ENCODE measurements around the gene SVOPL.

The SVOPL gene

GRCh38 chr7:138603549-138604318 is 97.4 kb downstream of the SVOPL start:
- no peak for DNase-seq (ENCODE audit: low spot score)

DNA sequence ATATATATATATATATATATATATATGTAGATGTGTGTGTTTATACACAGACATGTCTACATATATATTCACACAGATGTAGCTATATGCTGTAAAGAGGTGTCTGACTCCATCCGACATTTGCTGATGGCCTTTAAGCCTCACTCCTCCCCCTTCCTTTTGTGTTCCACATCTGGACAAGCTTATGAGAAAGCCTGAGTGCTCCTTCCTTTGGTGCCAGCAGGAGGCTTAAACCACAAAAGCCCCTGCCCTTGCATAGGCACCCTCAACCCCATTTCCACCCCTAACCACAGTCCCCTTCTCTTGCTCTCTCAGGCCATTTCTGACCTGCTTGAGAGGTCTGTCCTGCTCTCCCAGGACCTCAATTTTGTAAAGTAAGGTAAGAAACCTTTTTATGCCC is 98.7 kb downstream of the SVOPL start:
- no peak for DNase-seq (ENCODE audit: low spot score)

DNA sequence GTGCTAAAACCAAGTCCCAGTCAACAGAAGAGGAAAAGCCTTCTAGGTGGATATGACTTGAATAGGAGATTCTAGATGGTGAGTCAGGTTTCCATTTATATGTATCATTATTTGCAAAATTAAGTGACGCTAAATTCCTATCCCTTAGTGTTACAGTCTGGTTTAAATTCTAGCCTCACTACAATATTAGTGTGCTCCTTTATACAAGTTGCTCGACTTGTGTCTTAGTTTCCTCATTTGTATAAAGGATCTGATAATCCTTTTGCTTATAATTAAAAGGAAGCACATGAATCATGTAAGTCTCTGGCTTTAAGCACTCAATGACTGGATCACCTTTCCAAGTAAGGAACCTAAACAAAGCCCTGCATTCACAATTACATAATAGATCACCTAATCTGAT is 105.7 kb downstream of the SVOPL start:
- no peak for DNase-seq (ENCODE audit: low spot score)

DNA sequence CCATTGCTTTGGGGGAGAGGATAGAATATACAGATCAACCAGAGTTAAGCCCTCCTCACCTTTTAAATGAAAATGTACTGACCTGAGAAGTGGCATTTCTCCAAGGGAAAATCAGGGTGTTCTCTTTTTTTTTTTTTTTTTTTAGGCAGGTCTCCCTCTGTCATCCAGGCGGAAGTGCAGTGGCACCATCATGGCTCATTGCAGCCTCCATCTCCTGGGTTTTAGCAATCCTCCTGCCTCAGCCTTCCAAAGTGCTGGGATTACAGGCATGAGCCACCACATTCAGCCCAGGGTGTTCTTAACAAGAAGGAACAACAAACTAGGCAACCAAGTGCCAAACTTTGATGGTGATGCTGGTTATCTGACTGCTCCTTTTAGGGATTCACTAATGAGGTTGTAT is 111.0 kb downstream of the SVOPL start:
- no peak for DNase-seq (ENCODE audit: low spot score)

- DNase-seq (ENCODE audit: low spot score) = no peak
These were observed 112.2 kb downstream of the SVOPL start for GRCh38 chr7:138588986-138589385.

DNA sequence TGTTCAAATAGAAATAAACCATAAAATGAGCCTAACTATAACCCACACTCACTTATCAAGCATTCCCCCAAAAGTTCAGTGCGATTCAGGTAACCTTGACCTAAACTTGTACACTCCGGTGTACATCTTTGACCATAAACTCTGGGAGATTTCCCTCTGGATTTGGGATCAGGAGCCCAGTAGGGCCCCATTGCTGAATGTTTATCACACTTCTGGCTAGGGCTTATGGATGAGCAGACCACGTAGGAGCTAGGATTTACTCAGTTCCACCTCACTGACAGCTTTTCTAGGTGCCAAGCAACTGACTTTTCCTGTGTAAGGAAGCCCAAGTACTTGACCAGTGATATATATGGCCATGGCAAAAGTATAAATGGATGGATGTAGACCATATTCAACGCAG is 113.7 kb downstream of the SVOPL start:
- DNase-seq (ENCODE audit: low spot score) = no peak

DNA sequence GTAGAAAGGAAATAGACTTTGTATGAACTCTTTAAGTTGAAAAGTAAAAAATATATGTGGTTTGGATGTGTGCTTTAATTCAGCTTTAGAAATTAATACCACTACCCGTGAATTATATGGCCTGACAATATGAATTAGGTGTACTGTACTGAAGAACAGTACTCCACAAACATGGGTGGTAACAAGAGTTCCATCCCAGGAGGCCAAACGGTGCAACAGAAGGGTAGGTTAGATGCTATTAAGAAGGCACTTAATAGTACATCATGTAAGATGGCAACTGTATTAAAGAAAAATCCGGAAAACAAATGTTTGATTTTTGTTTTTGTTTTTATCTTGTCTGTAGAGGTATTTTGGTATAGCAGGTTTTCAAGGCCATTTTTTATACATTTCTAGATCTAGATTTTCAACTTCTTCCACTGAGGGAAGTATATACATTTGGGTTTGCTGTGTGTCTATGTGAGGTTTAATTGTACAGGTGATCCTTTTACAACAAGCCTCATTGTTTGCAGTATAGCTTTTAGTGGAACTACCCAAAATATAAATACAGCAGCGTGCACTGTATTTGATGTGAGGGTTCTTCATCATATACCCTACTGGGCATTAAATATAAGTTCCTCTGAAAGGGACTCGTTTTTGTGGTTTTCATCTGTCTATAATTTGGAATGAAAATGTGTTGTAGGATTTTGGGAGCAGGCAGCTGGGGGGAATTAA is 115.7 kb downstream of the SVOPL start:
- DNase-seq (ENCODE audit: low spot score) = no peak

DNA sequence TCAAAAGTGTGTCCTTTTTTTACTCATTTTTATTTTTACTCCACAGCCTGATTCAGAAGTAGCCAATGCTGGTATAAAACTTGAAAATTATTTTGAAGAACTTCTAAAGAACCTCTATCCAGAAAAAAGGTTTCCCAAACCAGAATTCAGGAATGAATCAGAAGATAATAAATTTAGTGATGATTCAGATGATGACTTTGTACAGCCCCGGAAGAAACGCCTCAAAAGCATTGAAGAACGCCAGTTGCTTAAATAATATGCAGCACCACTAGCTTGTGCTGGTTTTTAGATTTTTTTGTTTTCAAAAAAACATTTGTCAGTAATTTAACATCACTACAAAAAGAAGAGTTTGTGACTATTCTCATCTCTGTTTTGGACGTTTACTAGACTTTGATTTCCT is 116.5 kb downstream of the SVOPL start:
- no peak for DNase-seq (ENCODE audit: low spot score)

DNA sequence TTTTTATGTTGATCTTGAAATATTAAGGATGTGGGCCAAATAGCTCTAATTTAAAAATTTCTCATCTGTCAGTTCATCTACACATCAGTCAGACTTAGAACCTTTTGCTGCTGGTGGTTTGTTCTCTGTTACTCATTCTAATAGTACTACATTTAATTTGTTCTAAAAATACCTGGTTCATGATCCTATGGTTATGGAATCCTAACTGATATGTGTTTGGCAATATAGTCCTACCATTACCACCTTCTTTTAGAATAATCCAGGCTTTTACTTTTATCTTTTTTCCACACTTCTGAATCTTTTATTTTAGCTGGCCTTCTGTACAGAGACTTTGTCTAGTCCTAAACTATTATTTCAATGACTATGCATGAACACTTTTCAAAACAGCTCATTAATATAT is 116.9 kb downstream of the SVOPL start:
- no peak for DNase-seq (ENCODE audit: low spot score)

DNA sequence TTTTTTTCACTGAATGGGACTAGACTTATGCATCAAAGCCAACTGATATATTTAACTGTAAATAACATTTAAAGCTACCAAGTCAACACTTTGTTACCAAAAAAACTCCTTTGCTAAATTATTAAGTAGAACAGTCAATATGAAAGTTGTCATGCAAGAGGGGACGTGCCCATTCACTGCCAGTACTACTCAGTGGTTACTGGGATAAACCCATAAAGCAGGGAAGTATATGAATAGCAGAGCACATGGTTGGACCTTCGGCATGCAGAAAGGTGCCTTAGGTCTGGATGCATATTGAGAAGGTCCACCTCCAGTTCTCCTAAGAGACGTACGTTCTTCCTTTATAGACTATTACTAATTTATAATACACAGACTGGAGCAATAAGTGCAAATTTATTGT is 120.1 kb downstream of the SVOPL start:
- DNase-seq (ENCODE audit: low spot score) = no peak

DNA sequence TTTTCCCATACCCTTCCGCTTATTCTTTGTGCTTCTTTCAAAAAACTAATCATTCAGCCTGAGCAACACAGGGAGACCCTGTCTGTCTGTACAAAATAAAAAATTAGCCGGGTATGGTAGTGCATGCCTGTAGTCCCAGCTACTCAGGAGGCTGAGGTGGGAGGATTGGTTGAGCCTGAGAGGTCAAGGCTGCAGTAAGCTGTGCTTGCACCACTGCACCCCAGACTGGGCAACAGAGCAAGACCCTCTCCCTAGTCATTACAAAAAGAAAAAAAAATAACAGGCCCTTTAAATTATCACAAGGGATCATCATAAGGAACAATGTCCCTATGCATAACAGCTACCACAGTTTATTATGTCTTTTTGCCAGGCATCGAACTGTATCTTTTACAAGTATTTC is 121.5 kb downstream of the SVOPL start:
- DNase-seq (ENCODE audit: low spot score) = no peak

DNA sequence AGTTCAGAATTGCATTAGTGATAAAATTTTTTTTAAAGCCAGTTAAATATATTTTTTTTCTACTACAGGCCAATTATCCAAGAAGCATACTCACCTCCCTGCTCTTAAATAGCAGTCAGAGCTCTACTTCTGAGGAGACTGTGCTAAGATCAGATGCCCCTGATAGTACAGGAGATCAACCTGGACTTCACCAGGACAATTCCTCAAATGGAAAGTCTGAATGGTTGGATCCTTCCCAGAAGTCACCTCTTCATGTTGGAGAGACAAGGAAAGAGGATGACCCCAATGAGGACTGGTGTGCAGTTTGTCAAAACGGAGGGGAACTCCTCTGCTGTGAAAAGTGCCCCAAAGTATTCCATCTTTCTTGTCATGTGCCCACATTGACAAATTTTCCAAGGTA is 122.0 kb downstream of the SVOPL start:
- no peak for DNase-seq (ENCODE audit: low spot score)

DNA sequence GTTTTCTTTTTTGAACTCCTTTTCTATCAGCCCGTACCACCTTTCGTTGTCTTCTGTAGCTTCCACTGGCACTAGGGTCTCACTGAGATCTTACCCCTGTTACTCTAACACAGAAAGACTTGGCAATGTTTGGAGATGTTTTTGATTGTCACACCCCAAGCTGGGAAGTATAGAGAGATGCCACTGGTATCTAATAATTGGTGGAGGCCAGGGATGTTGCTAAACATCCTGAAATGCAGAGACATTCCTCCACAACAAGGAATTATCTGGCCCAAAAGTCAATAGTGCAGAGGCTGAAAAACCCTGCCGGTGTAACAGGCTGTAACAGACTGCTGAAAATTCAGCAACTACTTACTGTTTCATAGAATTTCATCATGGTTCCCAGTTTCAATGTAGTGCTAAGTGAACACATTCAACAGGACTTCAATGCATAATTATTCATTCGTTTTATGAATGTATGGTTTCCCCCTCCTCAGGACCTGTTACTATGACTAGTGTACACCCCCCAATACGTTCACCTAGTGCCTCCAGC is 125.2 kb downstream of the SVOPL start:
- DNase-seq (ENCODE audit: low spot score) = no peak

- DNase-seq (ENCODE audit: low spot score) = no peak
These were observed 127.4 kb downstream of the SVOPL start for GRCh38 chr7:138573741-138574140.

GRCh38 chr7:138570715-138571114 is 130.4 kb downstream of the SVOPL start:
- no peak for DNase-seq (ENCODE audit: low spot score)

- DNase-seq (ENCODE audit: low spot score) = no peak
These were observed 131.7 kb downstream of the SVOPL start for GRCh38 chr7:138569418-138569817.

DNA sequence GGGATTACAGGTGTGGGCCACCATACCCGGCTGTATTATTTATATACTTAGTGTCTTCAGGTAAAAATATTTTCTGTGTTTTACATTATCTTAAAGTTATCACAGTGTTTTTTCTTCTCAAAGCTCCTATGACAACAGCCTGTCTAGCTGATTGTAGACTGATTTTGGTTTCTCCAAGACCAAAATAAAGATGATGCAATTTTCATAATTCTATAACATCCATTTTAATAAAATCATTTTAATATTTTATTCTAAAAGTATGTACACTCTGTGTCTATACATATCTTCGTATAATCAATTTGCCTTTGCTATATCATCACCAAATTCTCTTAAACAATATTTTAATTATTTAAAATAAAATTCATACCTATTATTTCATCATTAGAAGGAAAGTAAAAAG is 132.5 kb downstream of the SVOPL start:
- no peak for DNase-seq (ENCODE audit: low spot score)

DNA sequence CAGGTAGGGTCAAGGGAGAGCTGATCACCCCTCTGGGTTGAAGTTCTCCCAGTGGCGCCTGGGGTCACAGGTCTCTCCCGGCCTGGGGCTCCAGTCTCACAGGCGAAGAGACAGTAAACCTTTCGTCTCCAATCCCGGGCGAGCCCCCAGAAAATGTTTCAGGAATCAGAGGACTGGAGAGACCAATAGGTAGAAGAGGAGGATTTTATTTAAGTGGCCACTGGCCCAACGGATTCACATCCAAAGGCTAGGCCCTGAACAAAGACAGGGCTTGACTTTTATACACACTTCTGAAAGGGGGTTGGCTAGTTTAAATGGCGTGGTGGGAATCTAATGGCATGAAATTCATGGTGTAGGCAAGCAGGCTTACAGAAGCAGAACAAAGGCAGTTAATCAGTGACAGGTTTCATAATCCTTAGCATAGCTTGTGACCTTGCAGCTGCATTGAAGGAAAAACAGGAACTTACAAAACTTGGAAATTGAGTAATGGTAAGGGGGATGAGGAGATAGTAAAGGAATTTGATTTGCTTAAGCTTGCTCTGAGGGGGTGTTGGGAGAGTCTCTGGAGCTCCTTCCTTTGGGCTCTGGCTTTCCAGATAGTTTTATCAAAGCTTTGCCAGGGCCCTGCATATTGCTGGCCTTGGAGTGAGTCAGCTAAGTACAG is 135.6 kb downstream of the SVOPL start:
- no peak for DNase-seq (ENCODE audit: low spot score)

DNA sequence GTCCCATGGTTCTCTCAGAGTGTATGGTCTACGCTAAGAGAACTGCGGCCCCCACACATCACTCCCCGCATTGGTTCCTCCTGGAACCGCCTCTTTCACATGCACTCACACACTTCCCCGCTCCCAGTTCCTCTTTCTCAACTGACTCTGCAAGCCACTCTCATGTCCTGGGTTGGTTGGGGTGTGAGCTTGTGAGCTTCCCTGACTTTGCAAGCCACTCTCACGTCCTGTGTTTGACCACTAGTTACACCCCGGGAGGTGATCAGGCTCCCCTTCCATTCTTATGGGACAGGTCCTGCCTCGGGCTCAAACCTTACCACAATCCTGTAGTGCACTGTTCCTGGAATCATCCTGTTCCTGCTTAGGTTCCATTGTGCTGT is 136.1 kb downstream of the SVOPL start:
- no peak for DNase-seq (ENCODE audit: low spot score)

- no peak for DNase-seq (ENCODE audit: low spot score)
These were observed 136.8 kb downstream of the SVOPL start for GRCh38 chr7:138564365-138564764.

DNA sequence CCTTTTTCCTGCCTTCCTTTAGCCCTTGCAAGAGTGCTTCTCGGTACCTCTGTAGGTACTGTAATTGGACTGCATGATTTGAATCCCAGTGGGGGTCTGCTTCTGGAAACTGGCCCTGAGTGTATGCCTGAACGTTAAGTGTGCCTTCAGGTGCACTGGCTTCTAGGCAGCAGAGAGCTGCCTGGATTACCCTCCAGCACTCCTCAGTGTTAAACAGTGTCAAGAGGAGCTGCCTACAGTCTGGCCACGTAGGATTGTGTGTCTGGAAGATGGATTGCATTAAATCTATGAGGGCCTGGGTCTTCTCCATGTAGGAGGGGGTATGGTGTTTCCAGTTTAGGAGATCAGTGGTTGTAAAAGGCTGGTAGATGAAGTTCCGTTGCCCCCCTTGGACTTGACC is 137.4 kb downstream of the SVOPL start:
- DNase-seq (ENCODE audit: low spot score) = no peak

DNA sequence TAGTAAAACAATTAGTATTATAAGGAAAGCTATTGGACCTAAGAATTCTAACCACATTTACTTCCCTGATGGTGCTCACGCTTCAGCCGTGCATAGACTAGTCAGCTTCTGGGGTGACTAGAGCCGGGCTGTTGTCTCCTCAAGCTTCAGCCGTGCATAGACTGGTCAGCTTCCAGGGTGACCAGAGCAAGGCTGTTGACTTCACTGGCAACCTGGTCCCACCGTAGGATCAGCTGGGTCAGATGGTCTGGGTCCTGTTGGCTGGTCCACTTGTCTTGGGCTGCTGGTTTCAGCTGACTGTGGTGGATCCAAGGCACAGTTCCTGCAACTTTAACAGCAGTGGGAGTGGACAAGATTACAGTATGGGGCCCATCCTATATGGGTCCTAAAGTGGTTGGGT is 141.7 kb downstream of the SVOPL start:
- DNase-seq (ENCODE audit: low spot score) = no peak
